Stimulated activated CD4-positive, alpha-beta T cell treated with anti-CD3 and anti-CD28 coated beads, Interleukin-1b, Interleukin-23, amount 100 ng/mL, for 48 hours (primary cell): Measurements from ENCODE around the gene FAM186B.

Source experiments
- DNase-seq: peaks from one replicate; pipeline ENCODE4 v3.0.0-alpha.2; 2020

FAM186B gene

DNA sequence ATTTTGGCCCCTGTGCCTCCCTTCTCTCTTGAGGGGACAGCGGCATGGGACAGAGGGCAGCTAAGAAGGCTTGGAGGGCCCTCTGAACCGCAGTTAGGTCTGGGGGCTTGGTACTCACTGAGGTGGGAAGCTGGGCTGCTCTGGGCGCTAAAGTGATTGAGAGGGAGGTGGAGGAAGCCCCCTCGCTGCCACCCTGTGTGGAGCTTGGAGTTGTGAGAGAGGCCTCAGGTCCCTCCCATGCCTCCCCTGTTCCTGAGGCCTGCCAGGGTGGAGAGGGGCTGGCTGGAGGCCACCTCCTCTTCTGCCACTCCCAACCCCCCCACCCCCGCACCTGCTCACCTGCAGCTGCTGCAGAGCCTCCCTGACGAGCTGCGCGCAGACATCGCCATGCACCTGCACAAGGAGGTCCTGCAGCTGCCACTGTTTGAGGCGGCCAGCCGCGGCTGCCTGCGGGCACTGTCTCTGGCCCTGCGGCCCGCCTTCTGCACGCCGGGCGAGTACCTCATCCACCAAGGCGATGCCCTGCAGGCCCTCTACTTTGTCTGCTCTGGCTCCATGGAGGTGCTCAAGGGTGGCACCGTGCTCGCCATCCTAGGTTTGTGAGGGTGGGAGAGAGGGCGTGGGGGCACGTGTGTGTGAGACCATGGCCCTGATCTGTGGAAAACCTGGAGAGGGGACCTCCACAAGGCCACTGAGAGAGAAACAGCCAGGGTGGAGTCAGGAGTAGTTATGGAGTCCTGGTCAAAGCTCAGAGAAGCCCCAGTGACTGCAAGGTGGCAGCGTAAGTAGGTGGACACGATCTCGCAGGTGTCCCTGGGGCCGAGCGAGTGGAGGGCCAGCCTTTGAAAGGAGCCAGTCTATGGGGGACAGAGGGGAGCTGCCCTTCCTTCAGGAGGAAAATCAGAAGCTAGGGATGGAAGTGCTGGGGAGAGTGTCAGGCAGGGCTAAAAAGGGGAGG lies 55.4 kb downstream of the FAM186B start:
- no peak for DNase-seq

DNA sequence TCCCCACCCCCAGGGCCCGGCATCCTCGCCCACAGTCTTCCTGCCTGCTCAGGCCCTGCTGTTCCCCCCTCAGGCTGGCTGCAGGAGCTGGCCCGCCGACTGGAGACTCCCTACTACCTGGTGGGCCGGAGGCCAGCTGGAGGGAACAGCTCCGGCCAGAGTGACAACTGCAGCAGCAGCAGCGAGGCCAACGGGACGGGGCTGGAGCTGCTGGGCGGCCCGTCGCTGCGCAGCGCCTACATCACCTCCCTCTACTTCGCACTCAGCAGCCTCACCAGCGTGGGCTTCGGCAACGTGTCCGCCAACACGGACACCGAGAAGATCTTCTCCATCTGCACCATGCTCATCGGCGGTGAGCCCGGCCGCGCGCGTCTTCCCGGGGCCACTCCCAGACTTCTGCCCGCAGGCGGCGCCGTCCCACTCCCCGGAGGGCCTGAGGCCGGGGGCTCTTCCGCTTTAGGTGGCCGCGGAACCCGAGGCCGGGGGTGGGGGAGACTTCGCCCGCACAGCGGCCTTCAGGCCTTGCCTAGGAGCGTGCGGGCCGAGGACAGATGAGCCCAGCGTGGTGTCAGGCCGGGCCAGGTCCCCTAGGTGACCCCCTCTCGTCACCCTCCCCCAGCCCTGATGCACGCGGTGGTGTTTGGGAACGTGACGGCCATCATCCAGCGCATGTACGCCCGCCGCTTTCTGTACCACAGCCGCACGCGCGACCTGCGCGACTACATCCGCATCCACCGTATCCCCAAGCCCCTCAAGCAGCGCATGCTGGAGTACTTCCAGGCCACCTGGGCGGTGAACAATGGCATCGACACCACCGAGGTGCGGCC lies 56.4 kb downstream of the FAM186B start:
- no peak for DNase-seq

- DNase-seq = no peak
These were observed 57.0 kb downstream of the FAM186B start for GRCh38 chr12:49548481-49548821.

- no peak for DNase-seq
These were observed 58.2 kb downstream of the FAM186B start for GRCh38 chr12:49547090-49547690.

DNA sequence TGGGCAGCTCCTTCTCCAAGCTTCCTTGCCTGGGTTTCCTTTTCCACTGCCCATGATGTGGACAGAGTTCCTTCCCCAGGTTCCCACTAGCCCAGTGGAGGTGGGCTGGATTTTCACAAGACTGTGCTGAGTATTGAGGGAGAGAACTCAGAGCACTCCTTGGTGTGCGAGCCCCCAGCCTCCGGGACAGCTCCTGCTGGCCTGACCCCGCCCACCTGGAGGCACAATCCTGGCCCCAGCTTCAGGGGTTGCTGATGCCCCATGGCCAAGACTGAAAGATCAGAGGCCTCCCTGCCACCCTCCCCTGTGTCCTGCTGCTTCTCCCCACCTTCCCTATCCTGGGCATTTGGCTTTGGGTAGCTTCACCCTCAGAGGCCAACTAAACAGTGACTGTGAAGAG lies 59.0 kb downstream of the FAM186B start:
- no peak for DNase-seq

DNA sequence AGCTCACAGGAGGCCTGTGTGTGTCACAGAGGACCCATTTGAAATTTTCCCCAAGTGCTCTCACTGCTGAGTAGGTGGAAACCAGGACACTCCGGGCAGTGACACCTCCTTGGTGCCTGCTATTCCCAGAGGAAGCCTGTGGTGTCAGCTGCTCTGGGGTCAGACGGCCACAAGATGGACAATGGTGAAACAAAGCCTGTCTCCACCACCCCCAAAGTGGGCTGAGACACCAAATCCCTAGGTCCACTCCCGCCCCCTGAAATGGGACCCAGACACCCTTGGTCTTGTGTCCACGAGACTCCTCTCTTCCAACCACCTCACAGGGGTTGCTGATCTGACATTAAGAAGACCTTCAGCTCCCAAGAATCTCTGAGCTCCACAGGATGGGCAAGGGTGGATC lies 59.6 kb downstream of the FAM186B start:
- no peak for DNase-seq

DNA sequence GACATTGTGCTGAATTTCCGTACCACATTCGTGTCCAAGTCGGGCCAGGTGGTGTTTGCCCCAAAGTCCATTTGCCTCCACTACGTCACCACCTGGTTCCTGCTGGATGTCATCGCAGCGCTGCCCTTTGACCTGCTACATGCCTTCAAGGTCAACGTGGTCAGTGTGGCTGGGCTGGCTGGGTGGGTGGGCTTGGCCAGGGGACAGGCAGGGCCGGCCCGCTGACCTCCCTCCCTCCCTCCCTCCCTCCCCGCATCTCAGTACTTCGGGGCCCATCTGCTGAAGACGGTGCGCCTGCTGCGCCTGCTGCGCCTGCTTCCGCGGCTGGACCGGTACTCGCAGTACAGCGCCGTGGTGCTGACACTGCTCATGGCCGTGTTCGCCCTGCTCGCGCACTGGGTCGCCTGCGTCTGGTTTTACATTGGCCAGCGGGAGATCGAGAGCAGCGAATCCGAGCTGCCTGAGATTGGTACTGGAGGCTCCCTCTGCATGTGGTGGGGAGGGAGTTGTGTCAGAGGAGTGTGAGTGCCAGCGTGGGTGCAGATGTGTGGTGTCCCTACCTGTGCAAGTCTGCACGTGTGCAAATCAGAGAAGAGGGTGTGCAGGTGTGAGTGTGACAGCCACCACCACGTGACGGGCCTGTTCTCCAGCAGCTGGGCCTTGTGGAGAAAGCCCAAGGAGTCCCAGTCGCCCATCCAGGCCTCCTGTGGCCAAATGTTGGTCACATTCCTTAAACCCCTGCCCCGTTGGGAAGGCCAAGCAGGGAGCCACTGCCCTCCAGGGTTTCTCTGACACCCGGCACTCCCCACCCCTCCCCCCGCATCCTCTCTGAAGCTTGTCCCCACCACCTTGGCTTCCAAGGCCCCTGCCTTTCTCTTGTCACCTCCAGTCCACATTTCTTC lies 61.3 kb downstream of the FAM186B start:
- DNase-seq = no peak

DNA sequence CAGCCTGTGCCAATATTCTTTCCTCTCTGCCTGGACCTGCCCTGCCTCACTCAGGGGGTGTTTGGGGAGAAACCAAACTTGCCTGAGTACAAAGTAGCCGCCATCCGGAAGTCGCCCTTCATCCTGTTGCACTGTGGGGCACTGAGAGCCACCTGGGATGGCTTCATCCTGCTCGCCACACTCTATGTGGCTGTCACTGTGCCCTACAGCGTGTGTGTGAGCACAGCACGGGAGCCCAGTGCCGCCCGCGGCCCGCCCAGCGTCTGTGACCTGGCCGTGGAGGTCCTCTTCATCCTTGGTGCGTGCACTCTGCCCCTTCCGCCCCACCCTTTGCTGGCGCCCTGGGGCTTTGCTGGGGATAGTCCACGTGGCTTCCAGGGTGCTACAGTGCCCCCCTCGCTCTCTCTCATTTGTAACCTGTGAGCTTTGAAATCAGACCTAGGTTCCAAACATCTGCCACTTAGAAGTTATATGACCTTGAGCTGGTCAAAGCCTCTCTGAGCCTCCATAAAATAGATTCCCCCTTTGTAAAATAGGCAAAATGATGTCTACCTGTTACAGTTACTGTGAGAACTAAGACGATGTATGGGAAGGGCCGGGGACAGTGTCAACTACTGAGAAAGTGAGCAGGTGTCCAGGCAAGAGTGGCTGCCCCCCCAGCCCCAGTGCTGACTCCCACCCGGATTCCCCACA lies 62.1 kb downstream of the FAM186B start:
- no peak for DNase-seq

DNA sequence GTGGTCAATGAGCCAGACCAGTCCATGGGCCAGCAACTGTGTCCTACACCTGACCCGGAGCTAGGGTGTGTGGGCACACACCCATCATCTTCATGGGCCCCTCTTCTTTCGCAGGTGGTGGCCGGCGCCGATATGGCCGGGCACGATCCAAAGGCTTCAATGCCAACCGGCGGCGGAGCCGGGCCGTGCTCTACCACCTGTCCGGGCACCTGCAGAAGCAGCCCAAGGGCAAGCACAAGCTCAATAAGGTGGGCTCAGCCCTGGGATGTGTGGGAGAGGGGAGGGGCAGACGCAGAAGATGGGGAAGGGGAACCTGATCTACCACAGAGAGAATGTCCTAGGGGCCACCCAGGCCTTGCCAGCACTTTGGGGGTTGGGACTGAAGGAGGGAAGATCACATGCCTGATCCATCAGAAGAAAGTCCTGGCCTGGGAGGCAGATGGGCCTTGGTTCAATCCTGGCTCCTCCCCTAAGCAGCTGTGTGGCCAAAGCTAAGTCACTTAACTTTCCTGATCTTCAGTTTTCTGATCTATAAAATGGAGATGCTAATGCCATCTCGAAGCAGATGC lies 62.8 kb downstream of the FAM186B start:
- DNase-seq = no peak

GRCh38 chr12:49541911-49542505 lies 63.4 kb downstream of the FAM186B start:
- DNase-seq = no peak

DNA sequence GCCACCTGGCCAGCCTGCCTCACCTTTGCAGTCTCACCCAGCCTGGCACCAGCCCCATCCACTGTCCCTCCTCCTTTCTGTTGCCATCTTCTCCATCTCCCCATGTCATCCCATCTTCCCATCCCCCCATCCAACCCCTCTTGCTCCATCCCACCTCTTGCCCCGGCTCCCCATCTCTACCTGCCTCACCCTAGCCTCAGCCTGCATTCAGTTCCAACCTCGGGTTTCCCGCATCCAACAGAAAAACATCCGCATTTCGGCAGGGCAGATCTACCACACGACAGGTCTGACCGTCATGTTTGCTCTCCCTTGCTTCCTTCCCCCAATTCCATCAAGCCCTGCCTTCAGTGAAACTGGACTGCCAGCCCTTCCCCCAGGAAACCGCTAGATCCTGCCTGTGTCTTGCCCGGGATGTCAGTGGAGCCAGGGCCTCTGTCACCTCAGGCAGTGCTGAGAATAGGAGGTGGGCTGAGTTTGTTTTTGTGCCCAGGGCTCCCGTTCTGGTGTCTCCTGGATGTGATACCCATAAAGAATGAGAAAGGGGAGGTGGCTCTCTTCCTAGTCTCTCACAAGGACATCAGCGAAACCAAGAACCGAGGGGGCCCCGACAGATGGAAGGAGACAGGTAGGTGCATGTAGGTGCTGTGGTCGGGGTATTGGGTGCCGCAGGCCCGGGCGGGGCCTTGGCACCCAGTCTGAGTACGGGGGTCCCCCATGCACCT lies 64.1 kb downstream of the FAM186B start:
- DNase-seq = no peak

- DNase-seq = no peak
These were observed 65.0 kb downstream of the FAM186B start for GRCh38 chr12:49540229-49541139.

DNA sequence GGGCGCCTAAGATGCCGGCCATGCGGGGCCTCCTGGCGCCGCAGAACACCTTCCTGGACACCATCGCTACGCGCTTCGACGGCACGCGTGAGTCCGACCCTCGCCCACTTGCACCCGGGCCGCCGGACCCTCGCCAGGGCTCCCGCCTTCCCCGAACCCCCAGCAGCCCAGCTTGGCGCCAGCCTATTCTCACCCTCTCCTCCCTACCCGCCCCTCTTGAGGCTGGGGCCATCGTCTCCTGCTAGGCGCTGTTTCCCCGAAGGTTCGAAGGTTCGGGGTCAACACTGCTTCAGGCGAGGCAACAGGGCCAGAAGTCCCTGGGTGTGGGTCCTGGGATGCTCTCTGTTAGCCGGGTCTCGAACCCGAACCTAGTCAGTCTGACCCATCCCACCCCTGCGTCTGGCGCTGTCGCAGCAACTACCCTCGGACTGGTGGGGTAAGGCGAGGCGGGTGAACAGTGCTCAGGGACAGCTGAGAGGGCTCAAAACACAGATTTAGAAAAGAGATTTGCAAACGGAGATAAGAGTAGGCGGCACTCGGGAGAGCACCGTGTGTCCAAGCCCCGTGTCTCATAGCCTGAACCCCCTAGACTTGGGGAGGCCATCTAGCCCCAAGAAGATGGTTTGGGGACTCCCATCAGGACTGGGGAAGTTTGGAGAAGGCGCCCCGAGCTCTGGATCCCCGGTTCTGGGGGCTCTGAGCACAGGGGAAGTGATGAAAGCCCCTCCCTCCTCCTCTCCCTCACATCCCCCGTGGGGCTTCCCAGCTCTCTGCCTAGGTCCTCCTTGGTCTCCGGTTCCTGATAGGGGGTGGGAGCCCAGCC lies 65.8 kb downstream of the FAM186B start:
- no peak for DNase-seq

DNA sequence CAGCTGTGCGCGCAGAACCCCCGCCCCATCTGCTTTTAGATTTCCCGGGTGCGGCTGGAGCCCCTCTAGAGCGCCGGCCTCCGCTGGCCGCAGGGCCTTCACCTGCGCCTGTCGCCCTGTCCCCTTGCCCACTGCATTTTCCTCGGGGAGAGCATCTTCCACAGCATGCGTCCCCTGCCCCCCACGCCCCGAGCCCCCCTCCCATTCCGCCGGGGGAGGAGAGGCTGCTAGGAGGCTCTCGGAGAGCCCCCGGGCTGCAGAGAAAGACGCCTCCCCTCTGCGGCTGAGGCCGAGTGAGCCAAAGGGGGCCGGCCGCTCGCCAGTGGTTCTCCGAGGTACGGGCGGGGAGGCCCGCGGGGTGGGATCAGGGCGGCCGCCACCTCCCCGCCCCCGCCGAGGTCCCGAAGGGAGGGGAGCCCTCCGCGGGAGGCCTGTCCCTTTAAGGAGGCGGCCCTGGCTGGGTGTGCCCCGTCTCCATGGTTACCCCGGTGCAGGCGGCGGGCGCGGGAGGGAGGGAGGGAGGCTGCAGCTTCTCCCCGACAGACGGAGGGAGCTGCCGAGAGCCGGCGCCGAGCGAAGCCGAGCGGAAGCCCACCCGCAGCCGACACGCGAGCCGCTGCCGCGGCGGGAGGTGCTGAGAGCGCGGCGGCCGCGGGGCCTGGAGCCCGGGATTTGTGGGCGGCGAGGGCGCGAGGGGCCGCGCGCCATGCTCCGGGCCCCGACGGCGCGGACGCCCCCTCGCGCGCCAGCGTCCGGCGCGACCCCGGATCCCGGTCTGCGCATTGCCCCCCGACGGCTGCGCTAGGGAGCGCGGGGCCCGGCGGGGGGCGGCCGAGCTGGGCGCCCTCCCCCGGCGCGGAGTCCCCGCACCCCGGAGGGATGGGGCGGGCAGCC lies 66.7 kb downstream of the FAM186B start, which contains the start of gene KCNH3:
TSS of gene KCNH3 (plus strand) at position 521 of the 894 bp plus-strand sequence. CDS start 387 bp downstream, outside the sequence.
- DNase-seq = peak; percentile 80

- no peak for DNase-seq
These were observed 67.5 kb downstream of the FAM186B start for GRCh38 chr12:49537752-49538509.
